SKM-1 (cell line): Measurements from ENCODE around the gene ARIH1.

ENCODE experiments used
- DNase-seq: peaks from one replicate; lab custom pipeline; 2025; ENCODE audit not compliant: unreplicated experiment; lab: John Stamatoyannopoulos, UW

ARIH1 gene

DNA sequence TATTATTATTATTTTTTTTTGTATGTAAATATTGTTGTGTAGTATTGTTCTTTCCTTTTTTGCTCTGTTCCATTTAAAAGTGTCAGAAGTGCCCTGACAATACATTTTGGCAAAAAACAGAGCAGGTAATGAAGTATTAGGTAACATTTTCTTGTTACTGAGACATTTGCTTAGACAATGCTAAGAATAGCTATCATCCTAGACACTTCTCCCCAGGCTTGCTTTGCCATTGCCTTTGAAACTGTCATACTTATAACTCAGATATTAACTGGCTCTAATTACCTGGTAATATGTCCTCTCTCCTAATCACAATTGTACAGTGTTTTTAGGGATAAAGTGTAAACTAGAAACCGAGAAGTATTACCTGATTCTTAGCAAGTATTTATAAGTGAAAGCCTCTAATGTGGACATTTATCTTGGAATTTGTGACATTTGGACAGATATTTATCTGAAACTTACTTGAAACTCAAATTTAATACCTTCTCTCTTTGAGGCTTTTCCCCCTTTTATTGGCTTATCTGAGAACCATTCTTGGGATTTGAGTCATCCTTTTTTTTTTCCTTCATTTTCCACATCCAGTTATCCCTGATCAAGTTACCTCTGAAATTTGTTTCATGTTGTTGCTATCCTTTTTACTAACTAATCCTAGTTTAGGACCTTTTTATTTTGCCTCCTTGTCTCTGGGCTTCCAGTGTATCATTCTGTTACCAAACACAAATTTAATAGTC lies 13.1 kb downstream of the ARIH1 start:
- no peak for DNase-seq

DNA sequence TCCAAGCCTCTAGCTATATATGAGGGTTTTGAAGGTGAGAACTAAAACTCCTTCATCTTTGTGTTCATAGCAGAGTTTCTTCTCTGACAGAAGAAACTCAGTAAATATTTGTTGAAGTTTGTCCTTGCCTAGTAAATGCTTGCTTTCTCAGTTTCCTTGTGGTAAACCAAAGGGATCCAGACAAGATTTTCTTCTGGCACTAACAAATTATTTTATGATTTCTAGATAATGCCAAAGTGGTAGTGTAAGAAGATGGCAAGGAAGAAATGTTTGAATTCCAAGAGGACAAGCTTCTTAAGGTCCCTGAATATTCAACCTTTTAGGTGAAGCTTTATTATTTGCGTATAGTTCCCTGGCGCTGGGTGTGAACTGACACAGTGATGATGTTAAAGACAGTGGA lies 14.4 kb downstream of the ARIH1 start:
- DNase-seq: no peak

GRCh38 chr15:72489943-72490554 lies 15.9 kb downstream of the ARIH1 start:
- DNase-seq: no peak

DNA sequence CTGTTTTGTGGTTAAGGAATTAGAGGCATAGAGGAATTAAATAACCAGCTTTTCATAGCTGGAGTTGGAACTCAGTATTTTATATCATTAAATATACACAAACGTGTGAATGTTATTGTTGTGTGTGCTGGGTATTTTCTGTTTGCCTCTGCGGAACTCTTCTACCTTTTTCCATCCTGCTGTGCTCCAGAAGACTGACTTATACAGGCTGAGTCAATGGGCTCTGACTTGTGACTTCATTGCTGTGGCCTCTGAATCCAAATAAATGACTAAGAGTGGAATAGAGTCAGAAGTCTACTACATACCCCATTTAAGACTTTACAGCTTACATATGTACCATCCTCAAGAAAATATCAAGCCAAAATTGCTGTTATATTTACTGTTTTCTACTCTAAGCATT lies 17.6 kb downstream of the ARIH1 start:
- no peak for DNase-seq

DNA sequence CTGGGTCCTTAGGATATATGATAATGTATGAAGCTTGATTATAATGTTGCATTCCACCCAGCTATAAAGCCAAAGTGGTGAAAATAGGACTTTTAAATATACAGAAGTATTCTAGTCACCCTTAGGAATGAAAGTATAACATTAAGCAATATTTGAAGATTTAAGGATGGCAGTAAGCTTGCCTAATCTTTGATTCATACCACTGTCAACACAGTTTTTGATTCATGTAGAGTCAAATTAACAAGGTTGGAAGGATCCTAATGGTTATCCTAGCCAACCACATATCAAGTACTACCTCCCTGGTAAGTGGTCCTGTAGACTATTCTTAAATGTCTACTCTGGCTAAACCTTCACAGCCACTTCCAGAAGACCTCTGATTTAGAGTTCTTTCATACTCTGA lies 18.6 kb downstream of the ARIH1 start:
- no peak for DNase-seq

- DNase-seq: no peak
Measured at GRCh38 chr15:72493220-72493619, 19.1 kb downstream of the ARIH1 start.

- DNase-seq: no peak
Measured at GRCh38 chr15:72495007-72495406, 20.9 kb downstream of the ARIH1 start.

GRCh38 chr15:72496783-72497182 lies 22.7 kb downstream of the ARIH1 start:
- no peak for DNase-seq

DNA sequence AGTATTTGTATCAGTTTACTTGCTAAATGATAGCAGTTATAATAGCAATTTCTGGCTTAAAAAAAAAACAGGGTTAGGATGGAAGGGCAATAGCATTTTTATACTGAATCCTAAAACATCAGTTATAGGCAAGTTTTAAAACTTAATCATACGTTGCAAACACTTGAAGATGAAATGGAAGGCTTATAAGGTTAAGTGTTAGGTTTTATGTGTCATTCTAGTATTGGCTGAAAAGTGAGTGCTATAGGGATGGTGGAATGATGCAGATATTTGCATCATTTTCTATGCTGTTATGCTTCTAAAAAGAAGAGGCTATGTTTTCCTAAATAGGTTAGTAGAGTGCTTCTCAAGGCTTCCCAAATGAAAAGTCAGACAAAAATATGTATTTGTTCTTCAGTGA lies 23.3 kb downstream of the ARIH1 start:
- no peak for DNase-seq

DNA sequence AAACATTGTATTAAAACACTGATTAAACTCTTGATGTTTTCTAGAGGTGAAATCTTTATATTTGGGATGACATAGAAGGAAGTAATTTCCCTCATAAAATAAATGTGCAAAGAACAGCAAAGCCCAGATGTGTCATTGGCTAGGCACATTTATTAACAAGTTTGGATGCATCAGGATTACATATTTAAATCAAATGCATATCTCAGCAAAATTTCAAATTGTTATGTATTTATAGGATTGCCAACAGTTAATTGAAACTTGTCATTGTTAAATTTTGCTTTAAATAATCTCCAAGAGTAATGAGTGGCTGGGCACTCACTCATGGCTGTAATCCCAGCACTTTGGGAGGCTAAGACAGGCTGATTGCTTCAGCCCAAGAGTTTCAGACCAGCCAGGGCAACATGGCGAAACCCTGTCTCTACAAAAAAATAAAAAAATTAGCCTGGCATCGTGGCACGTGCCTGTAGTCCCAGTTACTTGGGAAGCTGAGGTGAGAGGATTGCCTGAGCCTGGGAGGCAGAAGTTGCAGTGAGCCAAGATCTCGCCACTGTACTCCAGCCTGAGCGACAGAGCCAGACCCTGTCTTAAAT lies 28.2 kb downstream of the ARIH1 start:
- no peak for DNase-seq

- DNase-seq: no peak
Measured at GRCh38 chr15:72503147-72503546, 29.0 kb downstream of the ARIH1 start.

DNA sequence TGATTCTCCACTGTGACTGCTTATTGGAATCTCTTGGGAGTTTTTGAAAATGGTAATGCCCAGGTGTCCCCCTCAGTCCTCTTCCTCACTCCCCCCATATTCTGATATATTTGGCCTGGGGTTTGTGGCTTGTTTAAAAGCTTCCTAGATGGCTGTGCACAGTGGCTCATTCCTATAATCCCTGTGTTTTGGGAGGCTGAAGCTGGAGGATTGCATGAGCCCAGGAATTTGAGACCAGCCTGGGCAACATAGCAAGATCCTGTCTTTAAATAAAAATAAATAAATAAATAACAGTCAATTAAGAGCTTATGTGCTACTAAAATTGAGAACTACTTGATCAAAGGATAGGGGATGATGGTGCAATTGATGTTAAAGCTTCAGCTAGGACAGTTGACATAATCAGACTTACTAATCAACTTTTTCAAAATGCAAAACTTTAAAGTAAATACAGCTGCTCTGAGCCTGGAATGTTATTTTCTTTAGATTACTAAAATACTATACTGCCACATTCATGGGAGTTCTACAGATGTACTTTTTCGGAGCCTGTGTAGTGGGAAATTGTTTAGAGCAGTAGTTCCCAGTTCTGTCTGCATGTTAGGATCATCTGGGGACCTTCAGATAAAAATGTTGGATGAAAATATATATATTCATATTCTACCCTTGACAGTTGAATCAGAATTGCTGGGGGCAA lies 33.4 kb downstream of the ARIH1 start:
- no peak for DNase-seq

DNA sequence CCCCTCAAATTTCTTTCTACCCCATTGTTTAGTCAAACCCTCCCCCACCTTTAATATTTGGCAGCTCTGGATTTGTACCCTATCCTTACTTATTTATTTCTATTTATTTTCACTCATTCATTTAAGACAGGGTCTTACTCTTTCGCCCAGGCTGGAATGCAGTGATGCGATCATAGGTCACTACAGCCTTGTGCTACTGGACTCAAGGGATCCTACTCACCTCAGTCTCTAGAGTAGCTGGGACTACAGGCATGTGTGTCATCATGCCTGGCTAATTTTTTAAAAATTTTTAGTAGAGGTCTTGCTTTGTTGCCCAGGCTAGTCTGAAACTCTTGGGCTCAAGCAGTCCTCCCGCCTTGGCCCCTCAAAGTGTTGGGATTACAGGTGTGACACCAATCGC lies 35.4 kb downstream of the ARIH1 start:
- DNase-seq: no peak

DNA sequence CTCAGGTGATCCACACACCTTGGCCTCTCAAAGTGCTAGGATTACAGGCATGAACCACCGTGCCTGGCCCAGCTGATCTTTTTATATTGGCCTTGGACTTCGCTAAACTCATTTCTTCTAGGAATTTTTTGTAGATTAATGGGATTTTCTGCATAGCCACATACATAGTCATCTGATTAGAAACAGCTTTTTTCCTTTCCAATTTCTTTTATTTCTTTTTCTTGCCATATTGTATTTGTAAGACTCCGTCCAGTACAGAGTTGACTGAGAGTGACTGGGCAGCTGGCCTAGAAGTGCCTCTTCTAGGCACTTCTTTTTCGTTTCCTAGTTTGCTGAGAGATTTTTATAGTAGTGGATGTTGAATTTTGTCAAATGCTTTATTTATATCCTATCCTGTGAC lies 37.4 kb downstream of the ARIH1 start:
- DNase-seq: no peak

GRCh38 chr15:72515591-72516389 lies 41.7 kb downstream of the ARIH1 start:
- DNase-seq: no peak

DNA sequence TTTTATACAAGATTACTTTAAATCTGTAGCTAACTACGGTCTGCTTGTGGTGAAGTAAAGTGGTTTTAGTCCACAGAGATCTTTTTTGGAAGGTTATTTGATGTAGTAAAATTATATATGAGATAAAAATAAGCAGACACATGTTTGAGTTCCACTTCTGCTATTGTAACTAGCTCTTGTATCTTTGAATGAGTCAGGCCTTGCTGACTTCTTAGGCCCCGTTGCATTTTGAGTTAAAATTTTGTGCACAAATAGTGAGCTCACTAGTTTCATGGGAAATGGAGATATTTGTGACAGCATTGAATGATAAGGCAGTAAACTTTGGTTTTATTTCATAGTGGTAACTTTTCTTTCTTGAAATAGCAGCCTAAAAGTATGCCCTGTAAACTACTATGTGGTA lies 42.6 kb downstream of the ARIH1 start:
- DNase-seq: no peak

GRCh38 chr15:72521682-72522081 lies 47.6 kb downstream of the ARIH1 start:
- DNase-seq: no peak

DNA sequence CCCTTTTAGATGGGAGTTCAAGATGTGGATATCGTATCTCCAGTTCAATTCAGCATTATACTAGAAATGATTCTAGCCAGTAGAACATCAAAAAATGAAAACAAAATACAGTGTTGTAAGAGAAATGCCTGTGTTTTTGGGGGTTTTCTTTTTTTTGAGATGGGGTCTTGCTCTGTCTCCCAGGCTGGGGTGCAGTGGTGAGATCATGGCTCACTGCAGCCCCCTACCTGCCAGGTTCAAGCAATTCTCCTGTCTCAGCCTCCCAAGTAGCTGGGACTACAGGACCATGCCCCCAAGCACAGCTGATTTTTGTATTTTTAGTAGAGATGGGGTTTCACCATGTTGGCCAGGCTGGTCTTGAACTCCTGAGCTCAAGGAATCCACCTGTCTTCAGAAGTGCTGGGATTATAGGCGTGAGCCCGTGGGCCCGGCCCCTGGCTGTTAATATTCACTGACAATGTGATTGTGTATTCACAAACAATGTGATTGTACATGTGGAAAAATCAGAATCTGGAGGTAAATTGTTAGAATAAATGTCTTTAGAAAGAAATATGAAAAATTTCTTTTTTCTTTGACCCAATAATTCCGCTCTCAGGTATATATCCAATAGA lies 59.0 kb downstream of the ARIH1 start:
- no peak for DNase-seq

GRCh38 chr15:72534523-72534922 lies 60.4 kb downstream of the ARIH1 start:
- DNase-seq: no peak

- no peak for DNase-seq
Measured at GRCh38 chr15:72535911-72536310, 61.8 kb downstream of the ARIH1 start.

- no peak for DNase-seq
Measured at GRCh38 chr15:72536506-72536905, 62.4 kb downstream of the ARIH1 start.
